Raji (cell line): ENCODE results near the gene STS.

ENCODE experiments used
- POLR2A ChIP-seq: IDR thresholded peaks from 2 replicates; pipeline ENCODE4 v1.6.1; 2011; ENCODE audit warnings: low read depth, low read length, control low read depth; ENCODE audit not compliant: insufficient read depth

The STS gene

DNA sequence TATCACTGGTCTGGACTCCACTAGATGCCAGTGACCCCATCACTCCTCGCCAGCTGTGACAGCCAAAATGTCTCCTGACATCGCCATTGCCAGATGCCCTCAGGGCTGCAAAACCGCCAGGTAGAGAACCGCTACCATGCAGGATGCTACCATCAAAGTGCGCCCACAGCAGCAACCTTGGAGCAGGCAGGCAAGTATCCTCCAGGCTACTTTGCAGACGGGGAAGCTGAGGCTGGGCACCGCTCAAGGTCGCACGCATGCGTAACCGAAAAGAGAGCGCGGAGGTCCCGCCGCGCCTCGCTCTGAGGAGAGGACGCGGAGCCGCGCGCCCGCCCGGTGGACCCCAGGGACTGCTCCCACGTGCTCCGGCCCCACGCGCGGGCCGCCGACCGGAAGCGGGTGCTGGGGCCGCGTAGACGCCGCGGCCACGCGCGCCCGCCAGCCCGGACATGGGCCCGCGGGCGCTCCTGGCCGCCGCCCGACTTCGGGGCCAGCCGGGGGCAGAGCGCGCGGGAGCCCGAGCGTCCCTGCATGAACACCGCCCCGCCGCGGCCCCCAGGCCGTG lies at the start of gene STS:
Gene STS (plus strand): TSS at position 300 of the 565 bp plus-strand sequence. CDS start 105,488 bp downstream, outside the sequence.
- no peak; the same call in 1 of the 2 replicates for TF ChIP-seq POLR2A

- no peak for TF ChIP-seq POLR2A
Measured at GRCh38 chrX:7100022-7100421, 47.5 kb upstream of the STS start.

DNA sequence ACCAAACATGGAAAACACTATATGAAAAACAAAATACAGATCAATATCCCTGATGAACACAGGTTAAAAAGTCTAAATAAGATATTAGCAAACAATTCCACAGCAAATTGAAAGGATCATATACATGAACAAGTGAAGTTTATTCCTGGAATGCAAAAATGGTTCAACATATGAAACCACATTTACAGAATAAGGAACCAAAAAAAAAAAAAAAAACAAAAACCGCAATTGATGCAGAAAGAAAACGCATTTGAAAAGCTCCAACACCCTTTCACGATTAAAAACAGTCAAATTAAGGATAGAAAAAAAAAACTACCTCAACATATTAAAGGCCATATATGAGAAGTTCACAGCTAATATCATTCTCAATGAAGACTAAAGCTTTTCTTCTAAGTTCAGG lies 45.4 kb upstream of the STS start:
- no peak for TF ChIP-seq POLR2A

GRCh38 chrX:7106649-7107048 lies 40.9 kb upstream of the STS start:
- no peak for TF ChIP-seq POLR2A

DNA sequence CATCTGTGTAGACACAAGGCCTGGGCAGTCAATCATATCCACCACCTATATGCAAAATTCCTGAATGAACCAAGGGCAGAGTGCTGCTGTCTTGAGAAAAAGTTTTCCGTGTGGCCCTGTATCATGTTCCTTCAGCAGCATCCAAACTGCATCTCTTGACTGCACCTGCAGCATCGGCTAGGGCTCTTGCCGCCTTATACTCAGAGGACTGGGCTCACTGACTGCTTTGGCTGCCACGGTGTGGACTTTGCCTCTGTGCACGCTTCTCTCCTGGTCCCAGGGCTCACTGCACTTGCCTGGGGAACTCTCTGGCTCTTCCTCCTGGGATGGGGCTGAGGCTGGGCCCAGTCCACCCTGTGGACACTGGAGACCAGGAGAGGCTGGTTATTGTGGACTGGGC lies 39.5 kb upstream of the STS start:
- TF ChIP-seq POLR2A, result no peak

- no peak for TF ChIP-seq POLR2A
Measured at GRCh38 chrX:7109049-7109531, 38.4 kb upstream of the STS start.

GRCh38 chrX:7109838-7110793 lies 37.4 kb upstream of the STS start:
- no peak for TF ChIP-seq POLR2A

DNA sequence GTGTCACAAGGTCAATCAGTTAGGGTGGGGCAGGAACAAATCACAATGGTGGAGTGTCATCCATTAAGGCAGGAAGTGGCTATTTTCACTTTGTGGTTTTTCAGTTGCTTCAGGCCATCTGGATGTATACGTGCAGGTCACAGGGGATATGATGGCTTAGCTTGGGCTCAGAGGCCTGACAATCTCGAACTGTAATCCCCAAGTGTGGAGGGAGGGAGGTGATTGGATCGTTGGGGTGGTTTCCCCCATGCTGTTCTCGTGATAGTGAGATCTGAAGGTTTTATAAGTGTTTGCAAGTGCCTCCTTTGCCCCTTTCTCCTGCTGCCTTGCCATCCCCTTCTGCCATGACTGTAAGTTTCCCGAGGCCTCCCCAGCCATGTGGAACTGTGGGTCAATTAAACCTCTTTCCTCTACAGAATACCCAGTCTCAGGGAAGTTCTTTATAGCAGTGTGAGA lies 36.7 kb upstream of the STS start:
- TF ChIP-seq POLR2A, result no peak

DNA sequence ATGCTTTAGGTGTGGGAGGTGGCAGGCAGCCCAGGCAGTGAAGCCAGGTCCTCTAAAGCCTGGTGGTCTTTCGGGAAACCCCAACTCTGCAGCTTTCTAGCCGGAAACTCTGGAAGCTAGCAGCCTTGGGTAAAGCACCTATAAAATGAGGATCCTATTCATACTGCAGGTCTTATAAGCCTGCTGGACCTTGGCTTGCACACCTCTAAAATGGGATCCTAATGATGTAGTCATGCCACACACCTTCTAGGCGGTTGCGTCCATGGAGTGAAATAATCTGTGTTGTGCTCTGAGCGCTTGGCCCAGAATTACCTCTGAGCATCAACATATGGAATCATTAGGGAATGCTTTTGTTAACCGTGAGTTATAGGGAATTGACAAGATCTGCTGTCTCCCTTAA lies 36.0 kb upstream of the STS start:
- TF ChIP-seq POLR2A, result no peak

DNA sequence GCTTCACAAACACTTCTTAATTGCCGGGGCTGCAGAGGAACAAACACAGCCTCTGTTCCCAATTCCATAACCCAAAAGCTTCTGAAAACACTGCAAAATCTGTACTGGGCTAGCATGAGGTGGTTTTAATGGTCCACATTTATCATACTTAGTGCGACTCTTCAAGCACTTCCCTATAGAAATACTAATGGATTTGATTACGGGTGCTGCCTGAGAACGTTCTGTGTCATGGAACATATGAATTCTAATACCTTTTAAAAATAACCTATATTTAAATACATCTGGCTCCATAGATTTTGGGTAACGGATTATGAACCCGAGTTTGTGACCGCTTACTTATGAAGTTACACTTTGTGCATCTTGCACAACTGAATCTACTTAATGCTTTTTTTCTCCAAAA lies 35.4 kb upstream of the STS start:
- no peak for TF ChIP-seq POLR2A

GRCh38 chrX:7115557-7115956 lies 32.0 kb upstream of the STS start:
- no peak for TF ChIP-seq POLR2A

- no peak for TF ChIP-seq POLR2A
Measured at GRCh38 chrX:7116081-7116480, 31.4 kb upstream of the STS start.

DNA sequence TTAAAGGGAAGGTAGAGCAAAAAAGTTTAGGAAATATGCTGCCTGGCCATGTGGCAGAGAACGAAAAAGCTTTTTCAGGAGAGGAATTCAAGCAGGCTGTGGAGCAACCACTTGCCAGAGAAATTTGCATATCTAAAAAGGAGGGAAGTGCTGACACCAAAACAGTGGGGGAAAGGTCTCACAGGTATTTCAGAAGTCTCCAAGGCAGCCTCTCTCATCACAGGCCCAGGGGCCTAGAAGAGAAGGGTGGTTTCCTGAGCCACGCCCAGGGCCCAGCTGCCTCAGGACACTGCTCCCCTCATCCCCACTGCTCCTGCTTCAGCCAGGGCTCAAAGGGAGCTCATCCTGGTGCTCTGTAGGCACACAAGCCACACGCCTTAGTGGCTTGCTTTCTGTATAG lies 29.9 kb upstream of the STS start:
- no peak for TF ChIP-seq POLR2A

DNA sequence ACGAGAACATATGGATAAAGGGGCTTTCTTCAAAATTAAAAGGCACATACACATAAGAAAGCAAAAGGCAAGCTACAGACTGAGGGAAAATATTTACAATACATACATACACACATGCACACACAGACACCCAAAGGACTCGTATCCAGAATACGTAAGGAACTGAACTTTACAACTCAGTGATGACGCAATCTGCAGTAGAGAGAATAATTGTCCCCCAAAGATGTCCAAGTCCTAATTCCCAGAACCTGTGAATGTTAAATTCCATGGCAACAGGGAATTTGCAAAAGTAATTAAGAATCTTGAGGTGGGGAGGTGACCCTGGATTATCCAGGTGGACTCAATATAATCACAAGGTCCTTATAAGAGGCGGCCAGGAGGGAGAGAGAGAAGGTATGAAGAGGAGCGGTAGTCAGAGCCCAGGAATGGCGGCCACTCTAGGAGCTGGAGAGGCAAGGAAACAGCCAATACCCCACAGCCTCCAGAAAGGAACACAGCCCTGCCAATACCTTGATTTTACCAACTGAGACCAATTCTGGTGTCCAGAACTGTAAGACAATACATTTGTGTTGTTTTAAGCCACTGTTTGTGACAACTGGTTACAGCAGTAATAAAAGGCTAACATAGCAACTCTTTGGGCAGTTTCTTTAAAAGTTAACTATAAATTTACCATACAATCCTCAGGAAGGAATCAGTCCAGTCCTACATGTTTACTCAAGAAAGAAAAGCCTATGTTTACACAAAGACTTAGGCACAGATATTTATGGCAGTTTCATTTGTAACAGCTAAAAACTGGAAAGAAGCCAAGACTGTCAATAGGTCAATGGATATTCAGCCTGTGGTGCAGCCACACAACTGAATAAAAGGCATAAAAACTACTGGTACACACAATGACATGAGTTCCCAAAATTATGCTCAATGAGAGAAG lies 27.3 kb upstream of the STS start:
- no peak for TF ChIP-seq POLR2A

GRCh38 chrX:7120878-7121219 lies 26.7 kb upstream of the STS start:
- no peak for TF ChIP-seq POLR2A
